Skin epidermis (tissue), 12 donors: Measurements from ENCODE around the gene CHST6.
A peak's percentile ranks its signal among the peaks of the same experiment; 100 is the strongest.
"Not testable (repeated sequence)": the region's sequence is repeated elsewhere in the genome, so short reads cannot be mapped to it uniquely, and the experiment has no call there.

Source experiments
- H3K27ac ChIP-seq, 21 experiments: fragments of 200-600 bp; sonication (generic) in 11 of 21; one replicate each; pipeline ENCODE4 v1.5.0; 2020; ENCODE audit warnings: mild to moderate bottlenecking in 3 of 21, inconsistent platforms in 2 of 21, moderate library complexity in 2 of 21
- H3K4me3 ChIP-seq, 7 experiments: fragments of 200-600 bp; sonication (generic) in 2 of 7; one replicate each; pipeline ENCODE4 v1.5.0; 2020; ENCODE audit warnings: inconsistent platforms in 2 of 7, mild to moderate bottlenecking in 2 of 7, moderate library complexity in 1 of 7

The CHST6 gene

GRCh38 chr16:75457485-75458021 lies 37.7 kb downstream of the CHST6 start:
- Histone ChIP-seq H3K4me3 (no peak overlapping the region), H3K27ac (no peak overlapping the region)

GRCh38 chr16:75456971-75457370 lies 38.3 kb downstream of the CHST6 start:
- Histone ChIP-seq H3K27ac (no peak overlapping the region), H3K4me3 (no peak overlapping the region)

- not testable (repeated sequence) for H3K4me3 ChIP-seq, H3K27ac ChIP-seq
These were observed 38.8 kb downstream of the CHST6 start for GRCh38 chr16:75456486-75456885.

DNA sequence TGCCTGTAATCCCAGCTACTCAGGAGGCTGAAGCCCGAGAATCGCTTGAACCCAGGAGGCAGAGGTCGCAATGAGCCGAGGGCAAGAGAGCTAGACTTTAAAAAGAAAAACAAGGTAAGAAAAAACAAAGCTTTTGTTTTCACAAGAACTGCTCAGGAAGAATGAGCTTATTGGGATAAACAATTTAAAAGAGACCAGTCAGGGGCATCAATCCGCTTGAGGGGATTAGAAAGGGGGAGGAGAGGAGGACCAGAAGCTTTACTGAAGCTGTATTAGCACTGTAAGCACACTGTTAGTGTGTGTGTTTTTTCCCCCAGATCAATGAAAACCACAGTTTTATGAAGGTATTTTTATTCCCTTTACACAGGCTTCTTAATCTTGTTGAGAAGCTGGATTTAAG lies 39.6 kb downstream of the CHST6 start:
- H3K4me3 ChIP-seq, result no peak overlapping the region
- H3K27ac ChIP-seq, result no peak overlapping the region

- Histone ChIP-seq H3K4me3 (no peak overlapping the region), H3K27ac (no peak overlapping the region)
These were observed 42.6 kb downstream of the CHST6 start for GRCh38 chr16:75452464-75453190.

DNA sequence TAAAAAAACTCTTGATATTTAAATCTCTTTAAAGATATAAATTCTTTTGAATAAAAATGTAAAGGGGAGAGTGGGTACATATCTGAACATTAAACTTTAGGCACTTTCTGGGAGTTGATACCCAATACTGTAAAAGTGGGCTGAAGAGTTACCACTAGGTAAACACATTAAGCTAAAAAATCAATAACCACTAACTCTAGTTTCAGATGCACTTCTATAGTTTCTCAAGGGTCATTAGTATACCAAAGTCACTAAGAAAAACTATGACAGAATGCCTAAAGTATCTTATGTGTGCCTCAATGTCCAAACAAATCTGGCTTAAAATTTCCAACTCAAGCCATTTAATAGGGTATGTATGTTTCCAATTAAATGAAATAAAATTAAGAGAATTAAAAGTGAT lies 48.8 kb downstream of the CHST6 start:
- no peak overlapping the region for H3K4me3 ChIP-seq
- no peak overlapping the region for H3K27ac ChIP-seq

DNA sequence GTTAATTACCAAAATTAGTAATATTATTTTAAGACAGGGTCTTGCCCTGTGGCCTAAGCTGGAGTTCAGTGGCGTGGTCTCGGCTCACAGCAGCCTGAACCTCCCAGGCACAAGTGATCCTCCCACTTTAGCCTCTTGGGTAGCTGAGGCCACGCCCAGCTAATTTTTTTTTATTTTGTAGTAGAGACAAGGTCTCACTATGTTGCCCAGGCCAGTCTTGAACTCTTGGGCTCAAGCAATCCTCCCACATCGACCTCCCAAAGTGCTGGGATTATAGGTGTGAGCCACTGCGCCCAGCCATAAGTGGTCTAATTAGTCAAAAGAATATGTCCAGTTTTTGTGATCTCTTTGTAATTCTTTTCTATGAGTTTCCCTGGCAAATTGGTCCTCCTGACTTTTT lies 49.9 kb downstream of the CHST6 start:
- no peak overlapping the region for H3K4me3 ChIP-seq
- H3K27ac ChIP-seq, result no peak overlapping the region

DNA sequence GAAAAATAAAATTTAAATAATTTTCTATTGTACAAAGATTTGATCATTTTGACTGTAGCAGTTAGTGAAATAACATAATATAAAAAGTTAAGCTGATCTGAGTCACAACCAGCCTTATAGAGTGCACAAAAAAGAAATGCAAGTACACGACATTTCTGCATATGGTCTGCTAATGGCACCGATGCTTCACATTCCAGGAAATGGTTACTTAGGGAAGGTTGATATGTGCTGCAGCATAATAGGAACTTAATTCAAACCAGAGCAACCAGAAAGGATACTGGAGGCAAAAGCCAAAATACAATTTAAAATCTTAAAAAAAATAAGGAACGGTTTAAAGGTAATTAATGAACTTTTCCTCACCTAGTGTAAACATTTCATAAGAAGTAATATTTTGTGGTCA lies 51.9 kb downstream of the CHST6 start:
- H3K27ac ChIP-seq, result no peak overlapping the region
- H3K4me3 ChIP-seq, result no peak overlapping the region

DNA sequence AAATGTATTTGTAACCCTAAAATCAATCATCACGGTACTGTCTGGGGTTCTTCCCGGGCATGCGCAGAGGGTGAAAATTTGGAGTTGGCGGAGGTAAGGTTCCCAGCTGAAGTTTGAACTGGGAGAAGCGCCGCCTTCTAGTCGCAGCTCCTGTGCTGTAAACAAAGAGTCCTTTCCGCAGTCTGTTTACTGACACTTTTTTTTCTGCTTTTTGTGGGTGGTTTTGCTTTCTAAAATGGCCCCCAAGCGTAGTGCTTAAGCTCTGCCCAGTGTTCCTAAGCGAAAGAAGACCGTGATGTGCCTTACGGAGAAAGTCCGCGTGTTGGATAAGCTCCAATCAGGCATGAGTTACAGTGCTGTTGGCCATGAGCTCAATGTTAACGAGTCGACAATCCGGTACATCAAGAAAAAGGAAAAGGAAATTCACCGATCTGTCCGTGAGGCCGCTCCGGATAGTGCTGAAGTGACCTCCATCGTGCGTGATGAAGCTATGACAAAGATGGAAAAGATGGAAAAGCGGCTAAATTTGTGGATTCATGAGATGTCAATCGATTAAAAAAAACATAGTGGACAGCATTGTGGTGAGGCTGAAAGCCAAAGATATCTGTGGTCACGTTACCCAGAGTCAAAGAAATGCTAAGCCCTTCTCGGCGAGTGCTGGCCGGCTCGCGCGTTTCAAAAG lies 61.4 kb downstream of the CHST6 start:
- Histone ChIP-seq H3K4me3 (peak overlapping the region; percentile 72 to 99 (median 88)), H3K27ac (peak overlapping the region; percentile 47 to 99 (median 92))

DNA sequence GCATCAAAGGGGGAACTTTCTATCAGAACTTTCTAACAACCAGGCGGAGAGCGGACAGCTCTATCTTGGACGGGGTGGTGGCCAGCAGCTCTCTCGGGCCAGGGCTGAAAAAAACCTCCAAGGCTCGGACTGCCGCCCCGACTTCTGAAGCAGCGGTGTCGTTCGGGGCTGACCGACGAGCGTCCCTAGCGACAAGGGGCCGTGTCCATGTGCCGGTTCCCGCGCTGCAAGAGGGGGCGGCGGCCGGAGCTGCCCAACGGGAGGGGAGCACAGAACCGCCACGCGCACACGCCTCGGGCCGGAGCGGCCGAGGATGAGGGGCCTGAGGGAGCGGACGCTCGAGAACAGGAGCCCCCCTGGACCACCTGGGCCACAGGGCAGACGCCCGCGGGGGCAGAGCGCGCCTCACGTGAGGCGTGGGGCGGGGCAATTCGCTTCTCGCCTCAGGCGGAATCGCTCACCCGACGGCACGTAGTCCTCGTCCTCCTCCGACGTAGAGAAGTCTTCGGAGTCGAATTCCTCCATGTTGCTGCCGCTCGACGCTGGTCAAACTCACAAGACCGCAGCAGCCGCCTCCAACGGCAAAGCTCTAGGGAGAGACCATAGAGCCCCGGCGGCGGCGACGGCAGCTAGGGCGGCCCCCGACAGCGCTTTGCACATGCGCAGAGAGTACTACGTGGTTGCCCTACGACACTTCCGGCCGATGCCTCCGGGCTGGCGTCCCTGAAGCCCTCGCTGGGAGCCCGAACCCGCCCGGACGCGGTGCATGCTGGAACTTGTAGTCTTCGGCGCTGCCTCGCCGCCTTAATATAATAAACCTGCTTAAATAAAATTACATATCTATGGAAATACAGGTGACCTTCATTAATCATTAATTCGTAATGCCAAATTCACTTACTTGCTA lies 62.2 kb downstream of the CHST6 start, which contains the start of gene CFDP1:
TSS of gene CFDP1 (minus strand) at position 676 of the 904 bp plus-strand sequence. CDS start at position 525, 151 bp downstream.
- peak within 1 kb of the TSS; percentile 47 to 99 (median 92) for H3K27ac ChIP-seq
- H3K4me3 ChIP-seq, result peak within 1 kb of the TSS; percentile 72 to 99 (median 88)

DNA sequence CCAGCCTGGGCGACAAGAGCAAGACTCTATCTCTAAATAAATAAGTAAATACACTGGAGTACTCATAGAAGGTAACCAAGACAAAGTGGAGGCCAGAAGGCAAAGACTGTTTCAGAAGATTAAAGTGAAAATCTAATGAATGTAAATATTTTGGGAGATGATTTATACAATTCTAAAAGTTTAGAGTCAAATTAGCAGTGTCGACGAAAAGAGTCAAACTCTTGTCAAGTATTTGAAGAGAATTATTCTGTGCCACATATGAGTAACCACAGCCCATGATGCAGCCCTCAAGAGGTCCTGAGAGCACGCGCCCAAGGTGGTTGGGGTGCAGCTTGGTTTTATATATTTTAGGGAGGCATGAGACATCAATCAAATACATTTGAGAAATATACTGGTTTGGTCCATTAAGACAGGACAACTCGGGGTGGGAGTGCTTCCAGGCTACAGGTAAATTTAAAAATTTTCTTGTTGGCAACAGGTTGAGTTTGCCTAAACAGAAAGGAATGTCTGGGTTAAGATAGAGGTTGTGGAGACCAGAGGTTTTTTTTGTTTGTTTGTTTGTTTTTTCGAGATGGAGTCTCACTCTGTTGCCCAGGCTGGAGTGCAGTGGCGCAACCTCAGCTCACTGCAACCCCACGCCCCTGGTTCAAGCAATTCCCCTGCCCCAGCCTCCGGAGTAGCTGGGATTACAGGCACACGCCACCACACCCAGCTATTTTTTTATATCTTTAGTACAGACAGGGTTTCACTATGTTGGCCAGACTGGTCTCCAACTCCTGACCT lies 65.4 kb downstream of the CHST6 start:
- no peak overlapping the region for H3K4me3 ChIP-seq
- no peak overlapping the region for H3K27ac ChIP-seq

DNA sequence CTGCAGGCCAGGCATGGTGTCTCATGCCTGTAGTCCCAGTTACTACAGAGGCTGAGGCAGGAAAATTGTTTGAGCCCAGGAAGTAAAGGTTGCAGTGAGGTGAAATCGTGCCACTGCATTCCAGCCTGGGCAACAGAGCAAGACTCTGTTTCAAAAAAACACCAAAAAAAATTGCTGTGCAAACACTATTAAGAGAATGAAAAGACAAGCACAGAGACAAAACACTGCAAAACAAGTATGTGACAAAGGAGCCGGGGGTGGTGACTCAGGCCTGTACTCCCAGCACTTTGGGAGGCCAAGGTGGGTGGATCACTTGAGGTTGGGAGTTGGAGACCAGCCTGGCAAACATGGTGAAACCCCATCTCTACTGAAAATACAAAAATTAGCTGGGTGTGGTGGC lies 68.7 kb downstream of the CHST6 start:
- not testable (repeated sequence) for H3K27ac ChIP-seq, H3K4me3 ChIP-seq

DNA sequence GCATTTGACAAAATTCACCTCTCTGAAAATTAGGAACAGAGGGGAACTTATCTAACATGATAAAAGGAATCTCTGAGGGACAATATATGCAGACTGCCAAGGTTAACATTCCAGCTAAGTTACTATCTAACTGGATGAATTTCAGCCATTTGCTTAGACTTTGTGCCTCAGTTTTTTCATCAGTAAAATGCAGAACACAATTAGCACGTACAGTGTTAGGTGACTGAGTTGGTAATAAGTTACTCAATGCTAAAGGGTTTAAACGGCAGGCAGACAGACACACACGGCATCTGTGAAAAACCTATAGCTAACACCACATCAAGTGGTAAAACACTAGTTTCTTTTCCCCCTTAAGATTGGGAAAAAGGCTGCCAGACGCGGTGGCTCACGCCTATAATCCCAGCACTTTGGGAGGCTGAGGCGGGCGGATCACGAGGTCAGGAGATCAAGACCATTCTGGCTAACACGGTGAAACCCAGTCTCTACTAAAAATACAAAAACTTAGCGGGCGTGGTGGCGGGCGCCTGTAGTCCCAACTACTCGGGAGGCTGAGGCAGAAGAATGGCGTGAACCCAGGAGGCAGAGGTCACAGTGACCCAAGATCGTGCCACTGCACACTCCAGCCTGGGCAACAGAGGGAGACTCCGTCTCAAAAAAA lies 71.0 kb downstream of the CHST6 start:
- H3K27ac ChIP-seq, H3K4me3 ChIP-seq: not testable (repeated sequence)

DNA sequence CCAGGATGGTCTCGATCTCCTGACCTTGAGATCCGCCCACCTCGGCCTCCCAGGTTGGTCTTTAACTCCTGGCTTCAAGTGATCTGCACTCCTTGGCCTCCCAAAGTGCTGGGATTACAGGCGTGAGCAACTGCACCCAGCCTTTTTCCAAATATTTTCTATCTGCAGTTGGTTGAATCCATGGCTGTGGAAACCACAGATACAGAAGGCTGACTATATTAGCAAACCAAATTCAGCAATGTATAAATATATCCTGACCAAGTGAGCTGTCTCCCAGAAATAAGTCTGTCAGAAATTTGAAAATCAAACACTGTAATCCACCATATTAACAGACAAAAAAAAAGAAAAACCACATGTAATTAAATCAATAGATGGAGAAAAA lies 71.5 kb downstream of the CHST6 start:
- no peak overlapping the region for H3K27ac ChIP-seq
- H3K4me3 ChIP-seq, result no peak overlapping the region
